Heart left ventricle (tissue), 13 donors: ENCODE data around the gene SLC9A9.

Experiments used
- POLR2A ChIP-seq, 2 donors: fragments of 450-650 bp; IDR thresholded peaks; one replicate each; pipeline ENCODE4 v1.6.1; 2017; ENCODE audit warnings: antibody characterized with exemption in 2 of 2, mild to moderate bottlenecking in 2 of 2, moderate library complexity in 2 of 2
- TF ChIP-seq, protein P1 (sequence below), 12 donors: fragments of 200-600 bp; sonication (generic) in 4 of 12; IDR thresholded peaks; one replicate each; pipeline versions ENCODE4 v1.5.0 to v1.8.0; 2018 to 2022; ENCODE audit warnings: antibody characterized with exemption in 12 of 12, mild to moderate bottlenecking in 5 of 12
- donor health status: ischemic (EF 13 %, LVEDD 7.1; RV severe dilation, severe dysfunction).
- donor health status: DM: no; HTN: yes; CAD: no.
- donor health status: DM: no; HTN: no; CAD: no.
- donor health status: ischemic (EF 25% LVEDD 6.9; RV normal size, moderate dysfunction).
- donor health status: ischemic (EF 25% LVEDD 5.7; RV mildly dilated, moderate dysfunction).
- donor health status: ischemic (EF 35%, LVEDD 5.7; RV mildly dilated, moderate dysfunction).
- donor health status: nonischemic (EF 11% LVEDD 7.7; RV severe dilation, severe dysfunction).
- donor health status: DM: yes; HTN: yes; CAD: no.
- donor health status: PGD.
- donor health status: ischemic (EF 29% LVEDD 5.4; RV normal size, mild dysfunction).
- donor health status: nonischemic (EF 23%, LVEDD 6.1; RV moderate dilation, normal function).

DNA sequence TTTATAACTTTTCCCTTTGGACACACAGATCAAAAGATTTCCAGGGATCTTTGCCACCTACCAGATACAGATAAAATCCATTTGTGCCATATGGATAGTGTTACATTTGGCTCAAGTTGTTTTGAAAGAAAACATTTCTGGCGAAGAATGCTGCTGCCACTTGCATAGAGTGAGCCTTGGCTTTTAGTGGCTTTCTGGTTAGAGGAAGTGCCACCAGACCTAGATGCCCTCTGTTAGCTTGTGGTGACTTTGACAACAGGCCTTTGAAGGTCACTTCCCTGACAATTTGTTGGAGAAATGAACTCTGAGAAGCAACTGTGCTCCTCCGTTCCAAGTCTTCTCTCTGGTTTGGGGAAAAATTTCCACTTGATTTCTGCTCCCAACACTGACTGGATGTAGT lies 570.7 kb downstream of the SLC9A9 start:
- TF ChIP-seq, protein P1, sequence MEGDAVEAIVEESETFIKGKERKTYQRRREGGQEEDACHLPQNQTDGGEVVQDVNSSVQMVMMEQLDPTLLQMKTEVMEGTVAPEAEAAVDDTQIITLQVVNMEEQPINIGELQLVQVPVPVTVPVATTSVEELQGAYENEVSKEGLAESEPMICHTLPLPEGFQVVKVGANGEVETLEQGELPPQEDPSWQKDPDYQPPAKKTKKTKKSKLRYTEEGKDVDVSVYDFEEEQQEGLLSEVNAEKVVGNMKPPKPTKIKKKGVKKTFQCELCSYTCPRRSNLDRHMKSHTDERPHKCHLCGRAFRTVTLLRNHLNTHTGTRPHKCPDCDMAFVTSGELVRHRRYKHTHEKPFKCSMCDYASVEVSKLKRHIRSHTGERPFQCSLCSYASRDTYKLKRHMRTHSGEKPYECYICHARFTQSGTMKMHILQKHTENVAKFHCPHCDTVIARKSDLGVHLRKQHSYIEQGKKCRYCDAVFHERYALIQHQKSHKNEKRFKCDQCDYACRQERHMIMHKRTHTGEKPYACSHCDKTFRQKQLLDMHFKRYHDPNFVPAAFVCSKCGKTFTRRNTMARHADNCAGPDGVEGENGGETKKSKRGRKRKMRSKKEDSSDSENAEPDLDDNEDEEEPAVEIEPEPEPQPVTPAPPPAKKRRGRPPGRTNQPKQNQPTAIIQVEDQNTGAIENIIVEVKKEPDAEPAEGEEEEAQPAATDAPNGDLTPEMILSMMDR (IDR thresholded peaks at IDR 0.05): no peak
- TF ChIP-seq POLR2A (IDR thresholded peaks at IDR 0.05): no peak
